AG04450 (cell line): ENCODE measurements around the gene FANCC. TPM values are rescaled to one million over a fixed set of nuclear protein-coding genes. Genes with fewer than 3 reads are reported as not detected.

ENCODE experiments used
- CTCF ChIA-PET: fragments of 300-600, 350-600 bp; formaldehyde crosslinking; extraction: SDS; loops from one replicate; lab custom pipeline; 2022; ENCODE audit warnings: antibody characterized with exemption, inconsistent platforms; lab: Charles Lee
- POLR2A ChIA-PET: fragments of 350-600 bp; formaldehyde crosslinking; extraction: SDS; loops from one replicate; lab custom pipeline; 2021; ENCODE audit warnings: antibody characterized with exemption, inconsistent platforms; lab: Yijun Ruan, JAX
- DNase-seq: peaks from one replicate; pipeline ENCODE4 v3.0.0-alpha.2; 2011; ENCODE audit warnings: low read depth, low spot score
- H3K27ac ChIP-seq: one replicate; pipeline ENCODE4 v1.5.1; 2012; ENCODE audit warnings: low read depth, low read length, control low read depth
- H3K27me3 ChIP-seq: one replicate; pipeline ENCODE4 v1.6.0; 2012; ENCODE audit warnings: low read length; ENCODE audit not compliant: control insufficient read depth, insufficient read depth
- H3K4me3 ChIP-seq: 2 replicates; pipeline ENCODE4 v1.5.1; 2011; ENCODE audit warnings: mild to moderate bottlenecking, low read depth, low read length, control low read depth
- H3K9me3 ChIP-seq: 2 replicates; pipeline ENCODE4 v1.5.1; 2012; ENCODE audit warnings: low read length; ENCODE audit not compliant: control insufficient read depth, insufficient read depth
- polyA plus RNA-seq: library from polyadenylated mRNA; depleted of rRNA; stranded (reverse); fragments of >200 nt; gene quantifications from 2 replicates; pipeline ENCODE4 v1.2.3, GENCODE V29; 2011
- TF ChIP-seq, protein P1 (sequence below): IDR thresholded peaks from 2 replicates; pipeline ENCODE4 v1.5.1; 2011; ENCODE audit warnings: low read depth, low read length, control low read depth, inconsistent platforms

Gene FANCC
- polyA plus RNA-seq, 1 experiment: 10.8 TPM

DNA sequence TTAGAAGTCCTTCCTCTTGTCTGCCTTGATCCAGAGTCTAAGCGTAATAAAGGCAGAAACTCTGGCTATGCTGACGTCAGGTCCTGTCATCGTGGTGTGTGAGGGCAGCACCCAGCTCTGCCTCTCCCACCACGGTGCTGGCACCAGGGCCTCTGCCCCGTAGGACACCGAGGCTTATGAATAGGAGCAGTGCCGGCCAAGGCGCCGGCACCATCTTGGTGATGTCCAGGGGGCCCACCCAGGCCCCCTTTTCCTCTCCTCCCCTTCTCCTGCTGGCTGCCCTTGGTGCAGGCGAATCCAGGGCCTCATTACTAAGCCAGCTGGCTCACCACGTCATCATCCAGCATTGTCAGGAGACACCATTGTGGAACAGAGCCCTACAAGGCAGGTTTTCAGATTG, 252.3 kb downstream of the FANCC start:
- ChIA-PET CTCF (no interaction called here), POLR2A (no interaction called here)
- H3K9me3 ChIP-seq: no peaks in the 10 kb centered on the region; the same call in 1 of the 2 replicates
- H3K27me3 ChIP-seq: no peaks in the 10 kb centered on the region
- no peak for DNase-seq
- TF ChIP-seq, protein P1, sequence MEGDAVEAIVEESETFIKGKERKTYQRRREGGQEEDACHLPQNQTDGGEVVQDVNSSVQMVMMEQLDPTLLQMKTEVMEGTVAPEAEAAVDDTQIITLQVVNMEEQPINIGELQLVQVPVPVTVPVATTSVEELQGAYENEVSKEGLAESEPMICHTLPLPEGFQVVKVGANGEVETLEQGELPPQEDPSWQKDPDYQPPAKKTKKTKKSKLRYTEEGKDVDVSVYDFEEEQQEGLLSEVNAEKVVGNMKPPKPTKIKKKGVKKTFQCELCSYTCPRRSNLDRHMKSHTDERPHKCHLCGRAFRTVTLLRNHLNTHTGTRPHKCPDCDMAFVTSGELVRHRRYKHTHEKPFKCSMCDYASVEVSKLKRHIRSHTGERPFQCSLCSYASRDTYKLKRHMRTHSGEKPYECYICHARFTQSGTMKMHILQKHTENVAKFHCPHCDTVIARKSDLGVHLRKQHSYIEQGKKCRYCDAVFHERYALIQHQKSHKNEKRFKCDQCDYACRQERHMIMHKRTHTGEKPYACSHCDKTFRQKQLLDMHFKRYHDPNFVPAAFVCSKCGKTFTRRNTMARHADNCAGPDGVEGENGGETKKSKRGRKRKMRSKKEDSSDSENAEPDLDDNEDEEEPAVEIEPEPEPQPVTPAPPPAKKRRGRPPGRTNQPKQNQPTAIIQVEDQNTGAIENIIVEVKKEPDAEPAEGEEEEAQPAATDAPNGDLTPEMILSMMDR: no peak
- no peak overlapping the region for H3K4me3 ChIP-seq
- no peak overlapping the region for H3K27ac ChIP-seq

GRCh38 chr9:95063300-95063699, 254.2 kb downstream of the FANCC start:
- Histone ChIP-seq H3K9me3 (no peaks in the 10 kb centered on the region; the same call in 1 of the 2 replicates), H3K27ac (no peak overlapping the region), H3K4me3 (no peak overlapping the region), H3K27me3 (no peaks in the 10 kb centered on the region)
- ChIA-PET POLR2A (no interaction called here), CTCF (interaction anchor here (0.7 to 1.2 kb wide), 2 partner anchors 64 to 915 kb away, joined by 3 to 4 read pairs; no protein-coding TSS in a partner anchor)
- TF ChIP-seq, protein P1: no peak
- DNase-seq: no peak

GRCh38 chr9:95062596-95063065, 254.9 kb downstream of the FANCC start:
- ChIA-PET POLR2A (interaction anchor here (0.5 to 0.6 kb wide), 2 partner anchors 159 to 326 kb away, joined by 3 read pairs; no protein-coding TSS in a partner anchor), CTCF (interaction anchor here (1.6 kb wide), 1 partner anchor 381 kb away, joined by 6 read pairs; no protein-coding TSS in a partner anchor)
- no peaks in the 10 kb centered on the region; the same call in 1 of the 2 replicates for H3K9me3 ChIP-seq

DNA sequence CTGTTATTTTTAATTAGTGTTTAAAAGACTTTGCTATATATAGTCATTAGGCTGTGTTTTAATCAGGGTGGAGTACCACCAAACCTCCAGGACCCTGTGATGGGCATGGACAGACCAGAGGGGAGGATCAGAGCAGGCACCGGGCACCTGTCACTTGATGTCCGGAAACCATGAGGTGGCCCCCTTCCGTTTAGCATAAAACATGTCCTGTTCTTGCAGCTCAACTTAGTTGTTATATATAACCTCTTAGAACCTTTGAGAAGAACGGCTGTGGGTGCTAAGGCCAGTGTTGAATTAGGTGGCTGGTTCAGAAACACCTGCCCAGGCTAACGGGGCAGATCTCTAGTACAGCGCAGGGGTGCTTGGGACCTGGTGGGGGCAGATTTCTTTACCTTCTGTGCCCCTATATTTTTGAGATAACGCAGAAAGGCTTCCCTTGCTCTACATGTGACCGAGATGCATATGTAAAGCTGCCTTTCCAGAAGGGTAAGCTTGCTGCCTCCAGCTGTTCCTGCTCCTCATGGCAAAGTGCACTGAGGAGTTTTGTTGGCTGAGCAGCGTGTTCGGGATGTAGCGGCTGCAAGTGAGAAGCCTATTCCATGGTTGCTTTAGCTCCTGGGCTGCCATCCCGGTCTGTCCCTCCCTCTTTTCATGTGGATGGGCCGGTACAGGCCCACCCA, 255.5 kb downstream of the FANCC start:
- Histone ChIP-seq H3K9me3 (no peaks in the 10 kb centered on the region; the same call in 1 of the 2 replicates), H3K27me3 (no peaks in the 10 kb centered on the region), H3K4me3 (no peak overlapping the region), H3K27ac (no peak overlapping the region)
- DNase-seq: no peak
- CTCF ChIA-PET: interaction anchor here (1.6 kb wide), 2 partner anchors 69 to 381 kb away, joined by 5 to 6 read pairs; no protein-coding TSS in a partner anchor
- TF ChIP-seq, protein P1: no peak
- POLR2A ChIA-PET: interaction anchor here (0.5 to 0.6 kb wide), 2 partner anchors 158 to 325 kb away, joined by 3 read pairs; no protein-coding TSS in a partner anchor

More at GRCh38 chr9:95062596-95063065, 254.9 kb downstream of the FANCC start:
- TF ChIP-seq, protein P1: no peak
- H3K27me3 ChIP-seq: no peaks in the 10 kb centered on the region
- no peak overlapping the region for H3K27ac ChIP-seq
- no peak for DNase-seq
- no peak overlapping the region for H3K4me3 ChIP-seq

DNA sequence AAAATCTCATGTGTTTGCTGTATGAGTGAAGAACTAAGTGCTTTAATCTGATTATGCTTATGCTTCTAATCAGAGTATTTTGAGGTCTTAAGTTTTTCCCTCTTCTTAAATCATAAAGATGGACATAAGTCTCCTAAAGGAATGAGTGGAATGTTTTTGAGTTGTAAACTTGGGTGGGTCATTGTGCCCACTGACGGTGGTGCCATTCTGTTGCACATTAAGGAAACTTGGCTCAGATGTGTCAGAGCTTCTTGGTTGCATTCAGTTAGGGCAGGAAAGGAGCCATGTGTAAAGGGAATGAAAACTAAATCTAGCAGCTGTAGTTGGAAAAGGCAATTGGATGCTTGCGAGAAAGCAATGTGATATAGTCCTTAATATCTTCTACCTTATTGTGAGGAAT, 256.6 kb downstream of the FANCC start:
- no peak for DNase-seq
- ChIA-PET CTCF (interaction anchor here (0.6 to 1.6 kb wide), 3 partner anchors 44 to 380 kb away, joined by 4 to 6 read pairs (median 5); no protein-coding TSS in a partner anchor), POLR2A (no interaction called here)
- Histone ChIP-seq H3K9me3 (no peaks in the 10 kb centered on the region; the same call in 1 of the 2 replicates), H3K27me3 (no peaks in the 10 kb centered on the region), H3K27ac (no peak overlapping the region), H3K4me3 (no peak overlapping the region)
- TF ChIP-seq, protein P1: no peak
